Activated CD4-positive, alpha-beta T cell treated with anti-CD3 and anti-CD28 coated beads, Interleukin-10, Interleukin-2, amounts not matched to agents 100 ng/mL and 50 ng/mL, durations not matched to agents 16 hours and 8 hours (primary cell): Measurements from ENCODE around the gene CFDP1.

Experiments
- DNase-seq: peaks from one replicate; pipeline ENCODE4 v3.0.0-alpha.2; 2020

Gene CFDP1

DNA sequence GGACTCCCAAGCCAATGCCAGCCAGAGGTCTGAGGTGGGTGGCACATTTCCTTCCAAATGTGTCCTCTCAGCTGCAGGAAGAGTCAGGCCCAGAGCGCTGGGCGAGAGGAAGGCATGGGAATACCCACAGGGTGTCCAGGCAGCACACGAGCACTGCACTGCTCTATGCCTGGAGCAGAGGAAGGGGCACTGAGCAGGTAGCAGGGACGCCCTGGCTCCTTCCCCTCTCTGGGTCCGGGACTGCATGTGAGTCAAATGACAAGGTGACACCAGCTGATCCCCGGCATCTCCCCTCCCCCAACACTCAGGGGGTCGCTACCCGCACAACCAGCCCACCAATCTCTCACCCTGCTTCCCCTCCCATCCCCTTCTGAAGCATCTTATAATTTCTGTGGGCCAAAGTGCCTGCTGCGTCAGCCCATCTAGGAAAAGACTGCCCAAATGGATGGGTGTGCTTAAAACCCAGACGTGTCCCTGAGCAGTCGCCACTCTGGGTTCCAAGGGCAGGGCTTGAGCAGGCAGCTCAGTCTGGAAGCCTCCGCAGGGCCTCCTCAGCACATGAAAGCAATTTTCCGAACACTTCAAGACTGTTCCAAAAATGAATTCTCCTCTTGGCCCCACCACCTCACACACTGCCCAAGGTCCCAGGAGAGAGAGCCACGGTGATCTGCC is 169.9 kb downstream of the CFDP1 start:
- DNase-seq, result no peak

DNA sequence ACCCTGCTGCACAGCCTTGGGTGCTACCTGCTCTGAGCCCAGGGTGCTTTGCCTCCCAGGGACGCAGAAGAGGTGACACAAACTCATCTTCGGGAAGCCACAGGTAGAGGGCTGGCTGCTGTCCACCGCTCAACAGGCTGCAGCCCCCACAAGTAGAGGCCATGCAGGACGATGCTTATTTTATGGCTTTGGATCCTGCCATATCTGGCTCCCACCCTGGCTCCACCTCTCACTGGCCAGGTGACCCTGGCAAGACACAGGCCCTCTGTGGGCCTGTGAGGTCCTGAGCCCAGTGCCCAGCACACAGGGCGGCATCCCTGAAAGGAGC is 170.5 kb downstream of the CFDP1 start:
- DNase-seq, result no peak

DNA sequence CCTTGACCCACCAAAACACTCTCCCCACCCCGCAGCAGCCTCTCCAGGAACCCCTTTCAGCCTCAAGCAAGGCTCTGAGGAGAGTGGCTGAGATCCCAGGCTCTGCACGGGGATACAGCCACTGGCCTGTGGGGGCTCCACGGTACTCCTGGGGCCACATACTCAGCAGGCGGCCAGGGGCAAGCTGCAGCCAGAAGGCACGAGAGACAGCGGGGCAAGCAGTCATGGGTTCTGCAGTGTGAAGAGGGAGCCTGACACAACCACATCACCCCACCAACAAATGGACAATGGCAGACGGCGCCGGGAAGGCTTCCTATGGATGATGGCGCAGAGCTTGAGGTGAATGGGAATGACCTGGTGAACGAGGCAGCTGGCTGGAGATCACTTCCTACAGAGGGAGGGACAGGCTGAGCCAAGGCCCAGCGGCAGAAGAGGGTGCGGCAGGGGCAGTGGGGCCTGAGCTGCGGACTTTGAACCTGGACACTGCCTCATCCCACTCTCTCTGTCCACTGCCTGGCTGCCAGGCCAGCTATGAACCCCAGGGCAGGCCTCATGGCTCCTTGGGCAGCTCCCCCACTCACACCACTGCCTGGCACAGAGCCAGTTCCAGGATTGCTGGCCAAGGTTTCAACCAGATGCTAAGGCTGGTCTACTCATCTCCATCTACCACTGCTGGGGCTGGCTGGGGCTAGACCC is 171.1 kb downstream of the CFDP1 start:
- no peak for DNase-seq

DNA sequence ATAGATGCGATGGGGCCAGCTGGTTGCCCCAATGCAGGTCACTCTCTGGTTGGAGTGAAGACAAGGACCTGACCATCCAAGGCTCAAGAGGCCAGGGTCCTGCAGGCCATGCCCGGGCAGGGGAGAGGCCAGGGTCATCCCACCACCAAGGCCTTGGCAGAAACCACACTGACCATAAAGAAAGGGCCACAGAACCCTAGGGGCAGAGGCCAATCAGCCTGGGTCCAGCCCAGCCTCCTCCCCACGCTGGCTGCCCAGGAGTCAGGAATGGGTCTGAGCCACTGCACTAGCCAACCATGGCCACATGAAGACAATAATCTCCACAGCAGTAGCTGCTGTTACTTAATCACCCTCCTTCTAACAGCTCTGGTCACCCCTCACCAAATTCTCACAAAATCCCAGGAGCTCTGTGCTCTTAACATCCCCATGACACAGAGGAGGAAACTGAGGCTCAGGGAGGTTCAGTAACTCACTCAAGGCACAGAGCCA is 171.7 kb downstream of the CFDP1 start:
- no peak for DNase-seq

DNA sequence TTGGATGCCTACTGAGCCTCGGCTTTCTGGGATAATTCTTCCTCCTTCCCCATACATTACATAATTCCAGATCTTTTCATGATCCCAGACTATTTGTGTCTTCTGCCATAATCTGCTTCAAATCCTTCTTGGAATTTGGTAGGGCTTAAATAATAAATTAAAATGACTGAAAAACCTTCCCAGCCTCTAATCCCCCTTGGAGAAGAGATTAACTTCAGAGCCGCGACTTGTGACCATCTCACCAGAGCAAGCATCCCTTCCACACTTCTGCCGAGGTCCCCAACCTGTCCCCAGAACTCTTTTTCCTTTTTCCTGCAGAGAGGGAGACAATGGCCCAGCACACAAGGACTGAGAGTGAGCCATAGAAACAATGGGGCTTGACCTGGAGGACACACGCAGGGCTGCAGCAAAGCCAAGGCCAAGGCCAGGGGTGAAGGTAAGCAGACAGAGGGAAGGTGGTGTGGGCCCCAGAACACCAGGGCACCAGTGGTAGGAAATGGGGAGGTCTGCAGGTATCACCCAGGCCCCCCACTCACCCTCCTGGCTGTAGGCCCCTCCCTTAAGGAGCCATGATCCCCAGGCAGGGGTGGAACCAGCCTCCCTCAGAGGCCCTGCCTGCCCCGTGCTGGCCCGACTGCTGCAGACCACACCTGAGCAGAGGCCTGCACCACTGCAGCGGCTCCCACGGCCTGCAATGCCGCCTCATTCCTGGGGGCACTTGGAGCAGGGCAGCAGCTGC is 172.3 kb downstream of the CFDP1 start:
- no peak for DNase-seq

DNA sequence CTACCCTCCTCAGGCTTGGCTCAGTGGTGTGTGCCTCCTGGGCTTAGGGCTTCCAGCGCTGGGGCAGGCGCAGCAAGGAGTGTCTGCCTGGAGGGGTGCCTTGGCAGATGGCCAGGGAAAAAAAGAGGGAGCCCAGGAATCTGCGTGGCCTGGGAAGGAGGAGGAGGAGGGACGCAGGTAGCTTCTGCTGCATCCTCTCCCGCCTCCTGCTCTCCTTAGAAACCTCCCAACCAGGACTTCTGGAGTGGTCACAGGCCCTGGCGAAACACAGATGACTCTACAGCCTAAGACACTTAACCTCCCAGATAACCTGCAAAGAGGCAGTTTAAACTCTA is 174.5 kb downstream of the CFDP1 start:
- no peak for DNase-seq

DNA sequence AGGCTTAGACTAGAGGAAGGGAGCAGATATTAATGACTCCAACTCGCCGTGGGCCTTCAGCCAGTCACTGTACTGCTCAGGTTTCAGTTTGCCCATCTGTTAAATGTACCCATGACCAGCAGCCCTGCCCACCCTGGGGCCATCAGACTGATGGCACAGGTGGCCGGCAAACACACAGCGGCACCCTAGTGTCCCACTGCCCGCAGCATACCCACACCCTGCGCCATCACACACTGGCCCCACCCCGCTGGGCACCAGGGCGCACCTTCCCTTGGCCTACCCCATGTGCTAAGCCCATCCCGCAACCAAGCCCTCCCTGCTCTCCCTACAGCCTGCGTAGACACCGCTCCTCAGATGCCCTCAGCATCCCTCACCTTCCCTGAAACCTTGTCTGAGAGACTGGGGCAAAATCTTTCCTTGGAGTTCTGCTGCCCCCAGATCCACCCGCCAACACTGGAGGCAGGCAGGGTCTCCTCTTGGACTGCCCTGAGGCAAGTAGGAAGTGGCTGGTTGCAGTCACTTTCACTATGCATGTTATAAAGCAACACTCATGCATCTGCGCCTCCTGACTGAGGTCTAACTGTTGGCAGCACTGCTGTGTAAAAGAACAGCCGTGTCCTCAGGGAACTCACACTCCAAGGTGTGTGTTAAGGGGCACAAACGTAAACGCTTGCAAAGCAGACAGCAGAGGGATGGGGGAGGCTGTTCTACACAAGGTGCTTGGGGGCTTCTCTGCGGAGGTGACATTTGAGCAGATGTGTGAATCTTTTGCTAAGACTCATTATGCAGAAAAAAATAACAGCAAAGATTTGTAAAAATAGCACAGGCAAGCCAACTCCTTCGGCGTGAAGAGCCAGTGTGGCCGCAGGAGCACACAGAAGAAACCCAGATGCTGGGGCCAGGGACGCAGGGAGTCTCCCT is 175.2 kb downstream of the CFDP1 start:
- no peak for DNase-seq

DNA sequence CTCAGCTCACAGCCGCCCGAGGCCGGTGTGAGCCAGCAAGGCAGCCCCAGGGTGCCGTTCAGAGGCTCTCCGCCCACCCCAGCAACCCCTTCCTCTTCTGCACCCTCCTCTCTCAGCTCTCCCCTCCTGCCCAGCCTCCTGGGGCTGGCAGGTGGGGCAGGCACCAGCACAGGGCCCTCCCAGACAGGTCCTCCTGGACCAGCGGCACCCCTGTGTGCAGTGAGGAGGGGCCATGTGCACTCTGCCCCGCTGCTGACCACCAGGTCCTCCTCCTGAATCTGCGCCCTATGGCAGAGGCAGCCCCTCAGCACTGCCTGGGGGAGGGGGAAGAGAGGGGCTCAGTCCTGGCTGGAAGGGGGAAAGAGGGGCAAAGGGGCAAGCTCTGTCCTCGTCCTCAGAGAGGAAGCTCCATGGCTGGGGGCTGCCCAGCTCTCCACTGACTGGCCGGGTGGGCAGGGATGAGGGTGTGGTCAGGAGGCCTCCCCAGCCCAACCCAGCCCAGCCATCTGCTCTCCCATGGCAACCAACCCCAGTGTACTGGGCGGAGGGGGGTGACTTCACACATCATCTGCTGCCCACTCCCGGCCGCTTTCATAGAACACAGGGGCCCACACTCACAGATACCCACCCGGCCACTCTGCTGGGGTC is 176.5 kb downstream of the CFDP1 start:
- no peak for DNase-seq

DNA sequence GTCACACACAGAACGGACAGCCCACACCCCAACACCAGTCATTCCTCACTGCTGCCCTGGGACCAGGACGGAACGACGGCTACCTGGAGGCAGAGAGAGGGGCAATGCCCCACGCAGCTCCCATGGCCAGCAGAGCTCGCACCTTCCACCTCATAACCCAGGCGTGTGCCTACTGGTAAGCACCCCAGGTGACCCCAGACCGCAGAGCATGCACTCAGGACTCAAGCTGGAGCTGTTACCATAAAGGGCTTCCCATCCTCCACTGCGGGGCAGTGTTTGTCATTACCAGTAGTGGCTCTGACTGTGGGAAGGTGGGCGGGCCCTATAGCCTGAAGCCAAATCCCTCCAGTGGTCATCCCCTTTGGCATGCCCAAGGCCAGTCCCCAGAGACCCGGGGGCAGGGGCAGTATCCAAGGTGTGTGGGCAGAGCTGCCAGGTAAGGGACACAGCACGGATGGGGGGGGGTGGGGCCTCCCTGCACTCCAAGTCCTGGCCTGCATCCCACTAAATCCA is 177.2 kb downstream of the CFDP1 start:
- no peak for DNase-seq

DNA sequence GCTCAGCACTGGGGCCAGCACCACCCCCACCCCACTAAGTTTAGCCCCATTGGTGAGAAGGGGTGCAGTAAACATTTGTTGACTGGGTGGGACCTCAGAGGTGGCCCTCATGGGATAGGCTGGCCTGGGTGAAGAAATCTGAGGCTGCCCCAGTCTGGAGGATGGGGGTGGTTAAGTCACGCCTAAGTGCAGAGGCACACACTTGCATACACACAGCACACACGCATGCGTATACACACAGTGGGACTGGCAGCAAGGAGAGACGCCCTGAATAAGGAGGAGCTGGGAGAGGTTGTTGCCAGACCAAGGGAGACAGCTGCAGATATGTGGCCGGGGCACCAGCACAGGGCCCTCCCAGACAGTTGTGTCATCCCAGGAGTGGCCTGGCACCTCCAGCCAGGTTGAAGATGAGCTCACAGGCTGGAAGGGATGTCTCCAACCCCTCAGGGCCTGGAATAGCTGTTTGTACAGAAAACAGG is 178.9 kb downstream of the CFDP1 start:
- no peak for DNase-seq

DNA sequence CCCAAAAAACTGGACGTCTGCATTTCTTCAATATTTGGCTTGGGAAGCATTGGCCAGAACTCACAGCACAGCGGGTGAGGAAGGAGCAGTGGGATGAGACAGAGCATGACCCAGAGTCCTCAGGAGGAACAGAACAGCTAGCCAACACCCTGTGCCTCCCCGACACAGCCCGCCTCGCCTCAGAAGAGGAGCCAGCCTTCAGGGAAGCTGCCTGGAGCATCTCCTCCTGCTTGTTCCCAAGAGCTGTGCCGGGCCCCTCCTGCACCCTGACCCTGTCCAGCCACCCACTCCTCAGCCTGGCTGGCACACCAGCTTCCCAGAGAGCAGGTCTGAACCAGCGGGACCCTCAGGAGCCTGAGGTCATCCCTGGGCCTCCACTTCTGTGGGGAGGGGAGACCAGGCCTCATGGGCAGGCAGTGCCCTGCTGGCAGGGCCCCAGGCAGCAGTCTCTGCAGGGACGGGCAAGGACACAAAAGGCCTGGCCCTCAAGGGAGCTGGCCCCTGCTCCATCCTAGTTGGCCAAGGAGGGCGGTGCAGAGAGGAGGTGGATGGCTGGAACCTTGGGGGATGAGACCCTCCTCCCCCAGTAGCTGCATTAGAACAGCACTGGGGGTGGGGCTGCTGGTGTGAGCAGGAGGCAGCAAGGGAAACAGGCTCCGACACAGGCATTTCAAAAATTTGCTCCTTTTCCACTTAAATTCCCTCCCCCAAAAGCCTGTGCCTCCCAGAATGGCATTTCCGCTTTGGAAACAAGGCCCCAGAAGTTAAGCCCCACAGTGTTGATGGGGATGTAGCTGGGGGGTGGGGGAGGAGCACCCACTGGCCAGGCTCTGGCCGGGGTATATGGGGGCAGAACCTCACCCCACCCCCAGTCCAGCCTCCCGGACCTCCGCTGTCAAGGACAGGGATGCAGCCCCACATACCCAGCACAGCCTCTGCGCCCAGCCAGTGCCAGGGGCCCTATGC is 180.1 kb downstream of the CFDP1 start:
- no peak for DNase-seq

DNA sequence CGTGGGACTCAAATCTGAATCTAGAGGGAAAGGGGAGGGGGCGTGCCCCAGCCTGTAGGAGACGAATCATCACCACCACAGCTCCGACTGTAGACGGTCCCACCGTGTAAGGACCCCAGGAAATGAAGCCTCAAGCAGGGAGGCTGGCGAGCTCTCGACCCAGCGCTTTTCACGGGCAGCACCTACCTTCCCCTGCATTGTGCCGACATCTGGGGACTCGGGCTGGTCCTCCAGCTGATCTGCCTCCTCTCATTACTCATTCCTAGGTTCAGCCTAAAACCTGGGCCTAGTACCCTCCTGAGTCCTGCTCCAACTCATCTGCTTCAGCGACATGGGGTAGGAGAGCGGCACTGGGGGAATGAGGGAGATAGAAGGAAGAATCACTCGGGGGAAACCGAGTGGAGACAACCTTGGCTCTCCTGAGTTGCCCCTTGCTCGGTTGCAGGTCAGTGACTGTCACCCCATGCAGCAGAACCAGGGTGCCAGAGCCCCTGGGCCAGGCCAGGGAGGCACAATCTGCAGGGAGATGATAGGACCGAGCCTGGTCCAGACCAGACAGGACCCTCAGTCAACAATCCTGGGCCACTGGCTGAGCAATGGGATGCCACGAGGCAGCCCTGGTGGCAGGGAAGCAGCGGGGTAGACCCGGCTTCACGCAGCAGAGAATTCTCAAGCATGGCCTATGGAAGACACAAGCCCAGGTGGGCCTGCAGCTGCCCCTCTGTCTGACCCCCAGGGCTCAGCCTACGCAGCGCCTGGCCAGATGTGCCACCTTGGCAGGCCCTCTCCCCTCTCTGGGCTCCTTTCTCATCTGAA is 181.0 kb downstream of the CFDP1 start:
- DNase-seq, result no peak

DNA sequence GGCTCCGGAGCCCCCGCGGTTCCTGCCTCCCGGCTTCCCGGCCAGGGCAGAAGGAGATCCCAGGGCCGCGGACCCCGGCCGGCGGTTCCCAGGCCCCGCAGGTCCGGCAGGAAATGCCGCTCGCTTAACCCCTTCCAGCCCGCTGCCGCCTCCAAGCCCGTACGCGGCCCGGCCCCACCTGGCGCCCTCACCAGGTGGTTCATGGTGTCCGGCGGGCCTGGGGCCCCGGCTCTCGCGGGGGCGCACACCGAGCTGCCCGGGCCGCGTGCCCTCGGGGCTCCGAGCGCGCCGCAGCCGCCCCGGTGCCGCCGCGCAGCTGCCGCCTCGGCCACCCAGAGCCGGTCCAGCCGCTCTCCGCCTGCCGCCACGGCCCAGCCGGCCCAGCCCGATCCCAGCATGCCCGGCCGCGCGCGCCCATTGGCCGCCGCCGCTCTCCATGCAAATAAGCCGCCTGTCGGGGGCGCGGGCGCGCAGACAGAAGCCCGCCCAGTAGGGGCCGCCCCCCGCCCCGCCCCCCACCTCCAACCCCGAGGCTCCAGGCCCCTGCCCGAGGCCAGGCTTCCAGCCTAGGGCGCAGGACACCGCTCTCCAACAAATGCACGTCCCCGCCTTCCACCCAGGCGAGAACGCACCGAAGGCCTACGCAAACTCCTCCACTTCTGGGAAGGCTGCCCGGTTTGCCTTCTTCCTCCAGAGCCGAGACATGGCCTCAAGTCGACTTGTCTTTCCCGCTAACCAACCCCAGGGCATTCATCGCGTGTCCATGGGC is 181.8 kb downstream of the CFDP1 start, which contains the start of gene BCAR1:
BCAR1 (minus strand) TSS at position 345 of the 769 bp plus-strand sequence; CDS start at position 203, 142 bp downstream.
- DNase-seq, result no peak

DNA sequence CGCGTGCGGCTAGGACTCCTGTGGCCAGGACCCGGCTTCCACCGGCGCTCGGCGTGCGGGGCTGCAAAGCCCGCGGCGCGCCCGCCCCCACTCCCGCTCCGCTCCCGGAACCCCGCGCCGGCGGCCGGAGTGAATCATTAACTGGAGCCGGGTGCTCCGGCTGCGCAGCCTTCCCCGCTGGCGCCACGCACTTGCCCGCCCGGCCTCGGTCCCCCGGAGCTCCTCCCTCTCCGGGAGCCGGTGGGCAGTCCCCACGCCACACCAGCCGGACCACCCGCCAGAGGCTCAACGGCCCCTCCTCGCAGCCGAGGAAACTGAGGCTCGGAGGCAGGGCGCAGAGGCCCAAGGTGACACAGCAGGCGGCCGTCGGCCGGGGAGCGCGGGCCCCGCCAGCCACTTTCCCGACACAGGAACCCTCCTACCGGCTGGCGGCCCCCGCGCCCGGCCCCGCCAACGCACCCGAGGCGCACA is 182.5 kb downstream of the CFDP1 start:
- no peak for DNase-seq

DNA sequence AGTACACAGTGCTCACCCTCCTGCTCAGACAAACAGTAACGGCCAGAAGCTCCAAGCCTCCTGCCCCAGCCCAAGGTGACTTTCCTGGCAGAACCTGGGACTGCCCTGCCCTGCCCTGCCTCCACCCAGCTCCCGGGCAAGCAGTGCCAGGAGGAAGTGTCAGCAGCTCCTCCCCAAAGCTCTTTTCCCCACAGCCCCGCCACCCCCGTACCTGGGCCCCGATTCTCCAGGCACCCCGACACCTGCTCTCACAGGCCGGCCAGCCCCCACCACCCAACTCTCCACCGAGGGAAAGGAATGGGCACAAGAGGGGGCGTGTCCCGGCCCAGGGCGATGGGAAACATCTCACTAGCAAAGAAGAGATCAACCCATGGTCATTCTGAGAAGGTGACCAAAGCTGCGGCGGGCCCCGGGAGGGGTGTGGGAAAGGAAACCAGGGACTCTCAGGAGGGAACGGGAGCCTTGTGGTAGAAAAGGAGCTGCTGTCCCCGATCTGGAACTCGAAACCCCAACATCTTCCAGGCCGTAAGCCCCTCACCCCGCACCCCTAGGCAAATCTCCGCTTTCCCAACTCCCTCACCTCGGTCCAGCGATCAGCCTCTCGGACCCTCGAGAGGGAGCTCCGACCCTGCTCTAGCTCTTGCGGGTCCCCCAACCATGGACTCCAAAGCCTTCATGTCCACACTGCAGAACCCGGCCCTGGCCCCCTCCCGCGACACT is 183.1 kb downstream of the CFDP1 start:
- DNase-seq, result no peak

DNA sequence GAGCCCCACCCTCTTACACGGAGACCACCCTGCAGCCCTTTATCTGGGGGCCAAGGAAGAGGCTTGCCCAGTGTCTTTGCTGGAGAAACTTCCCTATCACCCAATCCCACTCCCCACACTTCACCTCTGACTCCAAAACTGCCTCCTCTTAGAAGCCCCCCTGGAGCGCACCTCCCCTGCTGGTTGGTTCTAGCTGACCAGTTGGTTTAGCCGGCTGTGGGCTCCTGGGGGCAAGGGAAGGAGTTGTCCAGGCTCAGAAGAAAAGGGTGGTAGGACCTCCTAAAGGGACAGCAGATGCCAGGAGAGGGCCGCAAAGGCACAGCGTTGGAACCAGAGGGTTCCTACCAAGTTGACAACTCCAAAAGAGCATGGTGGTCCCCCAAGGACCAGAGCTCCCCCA is 183.9 kb downstream of the CFDP1 start:
- DNase-seq, result no peak

DNA sequence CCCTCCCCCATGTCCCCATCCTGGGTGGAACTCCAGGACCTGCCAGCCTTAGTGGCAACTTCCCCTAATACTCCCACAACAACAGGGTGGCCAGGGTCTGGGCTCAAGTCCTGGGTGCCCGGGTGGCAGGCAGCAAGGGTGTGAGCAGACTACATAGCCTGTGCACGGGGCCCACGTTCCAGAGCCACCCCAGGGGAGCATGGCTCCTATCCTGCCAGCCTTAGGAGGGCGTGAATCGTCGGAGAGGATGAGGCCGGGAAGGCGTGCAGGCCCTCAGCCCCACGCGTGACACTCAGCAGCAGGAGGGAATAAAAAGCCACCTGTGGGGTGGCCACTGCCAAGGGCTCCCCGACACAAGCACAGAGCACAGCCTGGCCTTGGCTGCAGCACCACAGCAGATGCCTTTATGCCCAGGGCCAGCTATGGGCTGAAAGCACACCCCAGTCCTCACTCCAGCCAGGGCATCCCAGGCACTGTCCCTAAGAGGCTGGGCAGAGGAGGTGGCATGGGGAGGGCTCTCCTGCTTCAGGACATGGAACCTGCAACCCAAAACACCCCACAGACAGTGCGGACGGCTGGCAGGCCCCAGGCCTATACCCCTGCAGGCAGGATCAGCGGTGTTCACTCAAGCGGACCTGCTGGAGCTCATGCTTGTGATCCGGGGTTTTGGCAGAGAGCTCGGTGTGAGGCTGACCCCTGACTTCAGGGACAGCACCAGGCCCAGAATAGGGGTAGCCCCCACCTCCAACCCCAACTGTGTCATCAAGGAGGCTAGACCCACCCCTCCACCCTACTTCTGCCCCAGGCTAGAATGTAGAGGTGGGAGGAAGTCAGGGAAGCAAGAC is 184.5 kb downstream of the CFDP1 start:
- no peak for DNase-seq
